HEK293 (cell line): Measurements from ENCODE around the gene PLCL1.

Experiments
- CTCF ChIA-PET: fragments of 350-600 bp; formaldehyde crosslinking; extraction: SDS; loops from one replicate; lab custom pipeline; 2021; ENCODE audit warnings: antibody characterized with exemption; lab: Yijun Ruan, JAX
- POLR2A ChIA-PET: fragments of 300-600 bp; formaldehyde crosslinking; extraction: SDS; loops from one replicate; lab custom pipeline; 2020; ENCODE audit warnings: antibody characterized with exemption, inconsistent platforms; lab: Yijun Ruan, JAX
- H3K27ac ChIP-seq: fragments of 200-500 bp; sonication (Bioruptor generic); 2 replicates; pipeline ENCODE4 v1.5.1; 2014; ENCODE audit warnings: low read depth, low read length, control low read depth, inconsistent platforms; ENCODE audit errors: extremely low read depth
- H3K36me3 ChIP-seq, 2 experiments: fragments of 200-500 bp in 1 of 2; sonication (Bioruptor generic) in 1 of 2; 1 replicate in 1 of 2; 2 replicates in 1 of 2; pipeline ENCODE4 v1.5.1; 2014 to 2017; ENCODE audit warnings: inconsistent platforms in 2 of 2, low read length in 2 of 2; ENCODE audit not compliant: control insufficient read depth in 2 of 2, insufficient read depth in 1 of 2
- H3K4me1 ChIP-seq: fragments of 200-500 bp; sonication (Bioruptor generic); 2 replicates; pipeline ENCODE4 v1.5.1; 2014; ENCODE audit warnings: mild to moderate bottlenecking, low read length, inconsistent platforms; ENCODE audit not compliant: control insufficient read depth, insufficient read depth
- H3K4me3 ChIP-seq: 2 replicates; pipeline ENCODE4 v1.5.1; 2011; ENCODE audit warnings: low read depth, mild to moderate bottlenecking, control low read depth, low read length, moderate library complexity
- H3K9me3 ChIP-seq: fragments of 200-500 bp; sonication (Bioruptor generic); 2 replicates; pipeline ENCODE4 v1.5.1; 2014; ENCODE audit warnings: low read depth, low read length, inconsistent platforms; ENCODE audit not compliant: control insufficient read depth, insufficient read depth
- AEBP2 ChIP-seq: fragments of 450-650 bp; formaldehyde crosslinking; IDR thresholded peaks from 2 replicates; pipeline ENCODE4 v1.5.1; 2016; ENCODE audit warnings: missing biosample characterization, missing genetic modification characterization, borderline replicate concordance
- KLF10 ChIP-seq: fragments of 450-650 bp; IDR thresholded peaks from 2 replicates; pipeline ENCODE4 v1.5.1; 2018; ENCODE audit warnings: missing biosample characterization, mild to moderate bottlenecking, missing genetic modification characterization
- PRDM1 ChIP-seq: fragments of 450-650 bp; formaldehyde crosslinking; IDR thresholded peaks from 2 replicates; pipeline ENCODE4; 2016; ENCODE audit warnings: missing biosample characterization, missing genetic modification characterization
- SALL2 ChIP-seq: fragments of 450-650 bp; formaldehyde crosslinking; IDR thresholded peaks from 2 replicates; pipeline ENCODE4 v1.5.0; 2017; ENCODE audit warnings: missing biosample characterization, mild to moderate bottlenecking, missing genetic modification characterization, borderline replicate concordance
- TCF7L2 ChIP-seq: IDR thresholded peaks from 2 replicates; pipeline ENCODE4 v1.6.1; 2011; ENCODE audit warnings: low read depth, mild to moderate bottlenecking, inconsistent platforms, low read length, moderate library complexity, borderline replicate concordance
- YY2 ChIP-seq: fragments of 450-650 bp; formaldehyde crosslinking; IDR thresholded peaks from 2 replicates; pipeline ENCODE4 v1.5.1; 2016; ENCODE audit warnings: missing biosample characterization, missing genetic modification characterization
- ZBTB44 ChIP-seq: fragments of 450-650 bp; IDR thresholded peaks from 2 replicates; pipeline ENCODE4 v1.5.1; 2018; ENCODE audit warnings: missing biosample characterization, mild to moderate bottlenecking, missing genetic modification characterization
- ZEB2 ChIP-seq: fragments of 450-650 bp; formaldehyde crosslinking; IDR thresholded peaks from 2 replicates; pipeline ENCODE4 v1.5.1; 2016; ENCODE audit warnings: missing biosample characterization, missing genetic modification characterization
- ZFP69B ChIP-seq: fragments of 450-650 bp; formaldehyde crosslinking; IDR thresholded peaks from 2 replicates; pipeline ENCODE4 v1.5.1; 2016; ENCODE audit warnings: missing biosample characterization, missing genetic modification characterization
- ZNF391 ChIP-seq: fragments of 450-650 bp; formaldehyde crosslinking; IDR thresholded peaks from 2 replicates; pipeline ENCODE4 v1.5.1; 2016; ENCODE audit warnings: low read depth, missing biosample characterization, missing genetic modification characterization, borderline replicate concordance
- ZNF548 ChIP-seq: fragments of 450-650 bp; formaldehyde crosslinking; IDR thresholded peaks from 2 replicates; pipeline ENCODE4 v1.5.1; 2016; ENCODE audit warnings: missing biosample characterization, missing genetic modification characterization
- ZNF558 ChIP-seq: fragments of 450-650 bp; formaldehyde crosslinking; IDR thresholded peaks from 2 replicates; pipeline ENCODE4 v1.5.1; 2016; ENCODE audit warnings: missing biosample characterization, missing genetic modification characterization
- ZNF585B ChIP-seq: fragments of 450-650 bp; formaldehyde crosslinking; IDR thresholded peaks from 2 replicates; pipeline ENCODE4 v1.5.1; 2016; ENCODE audit warnings: missing biosample characterization, missing genetic modification characterization
- ZNF626 ChIP-seq: fragments of 450-650 bp; sonication (Bioruptor Pico); formaldehyde crosslinking; IDR thresholded peaks from 2 replicates; pipeline ENCODE4 v1.5.1; 2018; ENCODE audit warnings: missing biosample characterization, missing genetic modification characterization, inconsistent platforms
- ZNF639 ChIP-seq: fragments of 450-650 bp; formaldehyde crosslinking; IDR thresholded peaks from 2 replicates; pipeline ENCODE4 v1.5.1; 2016; ENCODE audit warnings: missing biosample characterization, missing genetic modification characterization
- ZNF660 ChIP-seq: fragments of 450-650 bp; IDR thresholded peaks from 2 replicates; pipeline ENCODE4 v1.5.1; 2018; ENCODE audit warnings: missing biosample characterization, mild to moderate bottlenecking, missing genetic modification characterization
- ZNF792 ChIP-seq: fragments of 450-650 bp; formaldehyde crosslinking; IDR thresholded peaks from 2 replicates; pipeline ENCODE4 v1.5.1; 2016; ENCODE audit warnings: missing biosample characterization, missing genetic modification characterization

The PLCL1 gene

GRCh38 chr2:197952540-197953202, 148.3 kb downstream of the PLCL1 start (continued):
- TF ChIP-seq ZBTB44 = no peak
- TF ChIP-seq, all 188 proteins: peak for 0

- ChIA-PET CTCF (interaction anchor here (0.6 kb wide), 1 partner anchor 598 kb away, joined by 9 read pairs; no protein-coding TSS in a partner anchor), POLR2A (no interaction called here)
- Histone ChIP-seq H3K27ac (no peak overlapping the region), H3K9me3 (no peaks in the 10 kb centered on the region), H3K4me3 (no peak overlapping the region), H3K4me1 (no peaks in the 10 kb centered on the region), H3K36me3 (no peaks in the 10 kb centered on the region)
- TF ChIP-seq YY2 = no peak
These were observed 149.9 kb downstream of the PLCL1 start for GRCh38 chr2:197954328-197954727.

- Histone ChIP-seq H3K4me3 (no peak overlapping the region), H3K9me3 (no peaks in the 10 kb centered on the region), H3K27ac (no peak overlapping the region), H3K36me3 (no peaks in the 10 kb centered on the region), H3K4me1 (no peaks in the 10 kb centered on the region)
- CTCF ChIA-PET = interaction anchor here (0.6 to 0.7 kb wide), 2 partner anchors 27 to 112 kb away, joined by 3 read pairs; no protein-coding TSS in a partner anchor
- POLR2A ChIA-PET = no interaction called here
- TF ChIP-seq ZNF639 (tag by site-specific recombination) = no peak
- TF ChIP-seq AEBP2 (tag by site-specific recombination) = no peak
- no peak for TF ChIP-seq ZNF626
- no peak for TF ChIP-seq KLF10 (tag by site-specific recombination)
- no peak for TF ChIP-seq ZNF792 (tag by site-specific recombination)
- TF ChIP-seq TCF7L2 = no peak
- no peak for TF ChIP-seq SALL2 (tag by site-specific recombination)
- TF ChIP-seq ZNF391 (tag by site-specific recombination) = no peak
- TF ChIP-seq ZNF548 (tag by site-specific recombination) = no peak
These were observed 154.3 kb downstream of the PLCL1 start for GRCh38 chr2:197958592-197959150.

- Histone ChIP-seq H3K36me3 (no peaks in the 10 kb centered on the region), H3K9me3 (no peaks in the 10 kb centered on the region), H3K27ac (no peak overlapping the region), H3K4me3 (no peak overlapping the region), H3K4me1 (no peaks in the 10 kb centered on the region)
- POLR2A ChIA-PET = no interaction called here
- CTCF ChIA-PET = interaction anchor here (0.7 kb wide), 1 partner anchor 146 kb away, joined by 3 read pairs; no protein-coding TSS in a partner anchor
- TF ChIP-seq AEBP2 (tag by site-specific recombination) (no peak), ZNF792 (tag by site-specific recombination) (no peak), ZEB2 (tag by site-specific recombination) (no peak), ZFP69B (tag by site-specific recombination) (no peak), ZNF558 (tag by site-specific recombination) (no peak), PRDM1 (tag by site-specific recombination) (no peak), ZNF585B (tag by site-specific recombination) (no peak), ZNF660 (tag by site-specific recombination) (no peak)
These were observed 155.0 kb downstream of the PLCL1 start for GRCh38 chr2:197959383-197959782.
